Spleen (tissue), 11 donors: Measurements from ENCODE around the gene RNF225. TPM values are rescaled to one million over a fixed set of nuclear protein-coding genes. Genes with fewer than 3 reads are reported as not detected.
A peak's percentile ranks its signal among the peaks of the same experiment; 100 is the strongest.
"Not testable (repeated sequence)": the region's sequence is repeated elsewhere in the genome, so short reads cannot be mapped to it uniquely, and the experiment has no call there.

Source experiments
- DNase-seq: peaks from one replicate; pipeline ENCODE4 v3.0.0-alpha.2; 2020
- H3K27ac ChIP-seq, 8 donors: fragments of 200-600 bp; sonication (generic) in 7 of 8; 1 replicate in 4 of 8; 2 replicates in 4 of 8; pipeline versions ENCODE4 v1.5.0 to v1.8.0; 2016 to 2021; ENCODE audit warnings: inconsistent platforms in 4 of 8, mild to moderate bottlenecking in 4 of 8, moderate library complexity in 1 of 8
- H3K27me3 ChIP-seq, 7 donors: fragments of 200-600 bp; sonication (generic) in 6 of 7; replicated peaks in 1 of 7; 1 replicate in 4 of 7; 2 replicates in 3 of 7; pipeline versions ENCODE4 v1.5.0 to v1.8.0; 2016 to 2021; ENCODE audit warnings: inconsistent platforms in 3 of 7, mild to moderate bottlenecking in 1 of 7
- H3K36me3 ChIP-seq, 6 donors: fragments of 200-600 bp; sonication (generic) in 5 of 6; 1 replicate in 4 of 6; 2 replicates in 2 of 6; pipeline versions ENCODE4 v1.5.0 to v1.8.0; 2016 to 2021; ENCODE audit warnings: inconsistent platforms in 2 of 6
- H3K4me1 ChIP-seq, 6 donors: fragments of 200-600 bp; sonication (generic) in 5 of 6; 1 replicate in 3 of 6; 2 replicates in 3 of 6; pipeline versions ENCODE4 v1.5.0 to v1.8.0; 2016 to 2021; ENCODE audit warnings: inconsistent platforms in 3 of 6
- H3K4me3 ChIP-seq, 8 donors: fragments of 200-600 bp; sonication (generic) in 7 of 8; 1 replicate in 4 of 8; 2 replicates in 4 of 8; pipeline versions ENCODE4 v1.5.0 to v1.8.0; 2016 to 2021; ENCODE audit warnings: inconsistent platforms in 4 of 8, mild to moderate bottlenecking in 4 of 8, moderate library complexity in 2 of 8
- H3K9me3 ChIP-seq, 8 donors: fragments of 200-600 bp; sonication (generic) in 7 of 8; 1 replicate in 4 of 8; 2 replicates in 4 of 8; pipeline versions ENCODE4 v1.5.0 to v1.8.0; 2016 to 2021; ENCODE audit warnings: inconsistent platforms in 4 of 8
- POLR2A ChIP-seq, 3 donors: fragments of 450-650 bp; IDR thresholded peaks; one replicate each; pipeline ENCODE4 v1.5.1; 2017; ENCODE audit warnings: antibody characterized with exemption in 3 of 3, mild to moderate bottlenecking in 1 of 3
- POLR2AphosphoS5 ChIP-seq, 3 donors: sonication (generic); formaldehyde crosslinking; IDR thresholded peaks; one replicate each; pipeline ENCODE4 v1.5.1; 2017; ENCODE audit warnings: antibody characterized with exemption in 3 of 3
- WGBS, 5 donors: extraction: QIAGEN DNeasy Blood & Tissue Kit in 3 of 5; methylation state at CpG; one replicate each; pipeline versions ENCODE4 v1.1.5 to v1.1.7; 2013 to 2018; 5-methylcytosine and 5-hydroxymethylcytosine counted together
- intact Hi-C: fragments of 100-400 bp; cut with DNase I; formaldehyde crosslinking; loops from one replicate; pipeline ENCODE4 v1.15.0; 2023; ENCODE audit warnings: low total_unique reads
- polyA plus RNA-seq, 3 donors: library from polyadenylated mRNA; stranded (reverse); fragments of 200-250 nt; gene quantifications; one replicate each; pipeline ENCODE4 v1.2.1, GENCODE V29; 2013
- total RNA-seq, 7 donors: library from RNA; depleted of rRNA in 3 of 7; stranded (reverse); fragments of >200 nt in 3 of 7; fragmentation: NEBNext Ultra II Directional in 4 of 7; extraction: Animal tissue kit (Norgen Biotek cat#: 25700) in 4 of 7; gene quantifications; one replicate each; pipeline versions ENCODE4 v1.1.0 to v1.2.1, GENCODE V29; 2016 to 2021
- TF ChIP-seq, protein P1 (sequence below), 11 experiments: fragments of 200-600 bp in 7 of 11; fragments of 450-650 bp in 4 of 11; sonication (generic) in 4 of 11; IDR thresholded peaks in 8 of 11; conservative IDR thresholded peaks in 3 of 11; 1 replicate in 7 of 11; 2 replicates in 4 of 11; pipeline versions ENCODE4 v1.4.0 to v1.8.0; 2016 to 2021; ENCODE audit warnings: antibody characterized with exemption in 11 of 11, inconsistent platforms in 4 of 11, mild to moderate bottlenecking in 1 of 11
- donor health status: healthy with polysubstance abuse.
- donor health status: DM: no; HTN: no; CAD: no; lungs with moderate emphysema.
- donor health status: DM: no; HTN: no; CAD: no.
- donor health status: Bipolar disorder and iron deficiency.
- donor health status: healthy.
- donor health status: DM: no; HTN: no; CAD: no.
- donor health status: DM: yes; HTN: yes; CAD: no.

The RNF225 gene
- total and polyA plus RNA-seq, 10 donors, result not detected

- intact Hi-C loops, result no loop called here
- TF ChIP-seq, protein P1, sequence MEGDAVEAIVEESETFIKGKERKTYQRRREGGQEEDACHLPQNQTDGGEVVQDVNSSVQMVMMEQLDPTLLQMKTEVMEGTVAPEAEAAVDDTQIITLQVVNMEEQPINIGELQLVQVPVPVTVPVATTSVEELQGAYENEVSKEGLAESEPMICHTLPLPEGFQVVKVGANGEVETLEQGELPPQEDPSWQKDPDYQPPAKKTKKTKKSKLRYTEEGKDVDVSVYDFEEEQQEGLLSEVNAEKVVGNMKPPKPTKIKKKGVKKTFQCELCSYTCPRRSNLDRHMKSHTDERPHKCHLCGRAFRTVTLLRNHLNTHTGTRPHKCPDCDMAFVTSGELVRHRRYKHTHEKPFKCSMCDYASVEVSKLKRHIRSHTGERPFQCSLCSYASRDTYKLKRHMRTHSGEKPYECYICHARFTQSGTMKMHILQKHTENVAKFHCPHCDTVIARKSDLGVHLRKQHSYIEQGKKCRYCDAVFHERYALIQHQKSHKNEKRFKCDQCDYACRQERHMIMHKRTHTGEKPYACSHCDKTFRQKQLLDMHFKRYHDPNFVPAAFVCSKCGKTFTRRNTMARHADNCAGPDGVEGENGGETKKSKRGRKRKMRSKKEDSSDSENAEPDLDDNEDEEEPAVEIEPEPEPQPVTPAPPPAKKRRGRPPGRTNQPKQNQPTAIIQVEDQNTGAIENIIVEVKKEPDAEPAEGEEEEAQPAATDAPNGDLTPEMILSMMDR (IDR thresholded peaks at IDR 0.05 in 8 of 11, conservative IDR thresholded peaks at IDR 0.05 in 3 of 11), result no peak
- TF ChIP-seq POLR2AphosphoS5 (IDR thresholded peaks at IDR 0.05) (no peak), POLR2A (IDR thresholded peaks at IDR 0.05) (no peak)
- H3K4me1 ChIP-seq, result peaks cover 7 to 30% (median 20%) of the 10 kb centered on the region in 6 donors
- H3K27ac ChIP-seq, result peak overlapping the region in 6 of 8 donors; percentile 51 to 83 (median 81)
- H3K9me3 ChIP-seq, result no peaks in the 10 kb centered on the region
- 27 to 39% (median 35%) methylated on average over 19 to 23 of the region's 23 CpGs for WGBS, 5 donors
- peaks cover 0 to 21% (median 8%) of the 10 kb centered on the region in 7 donors for H3K27me3 ChIP-seq
- DNase-seq, result peak; percentile 76
- H3K36me3 ChIP-seq, result no peaks in the 10 kb centered on the region
- H3K4me3 ChIP-seq, result peak overlapping the region; percentile 42 to 77 (median 58)
These were observed 6.5 kb downstream of the RNF225 start for GRCh38 chr19:58401840-58402421.

- intact Hi-C loops, H3K4me3 ChIP-seq, H3K27me3 ChIP-seq, H3K36me3 ChIP-seq, H3K27ac ChIP-seq, H3K9me3 ChIP-seq, DNase-seq: not testable (repeated sequence)
- WGBS, 5 donors, result 53 to 80% (median 77%) methylated on average over 5 of the region's 5 CpGs
- H3K4me1 ChIP-seq, result peaks cover 10 to 42% (median 34%) of the 10 kb centered on the region in 6 donors
These were observed 8.5 kb downstream of the RNF225 start for GRCh38 chr19:58403920-58404478.

- H3K36me3 ChIP-seq, result no peaks in the 10 kb centered on the region
- no peaks in the 10 kb centered on the region for H3K27me3 ChIP-seq
- intact Hi-C loops, result no loop called here
- peaks cover 10 to 36% (median 30%) of the 10 kb centered on the region in 6 donors for H3K4me1 ChIP-seq
- TF ChIP-seq, protein P1 (IDR thresholded peaks at IDR 0.05 in 8 of 11, conservative IDR thresholded peaks at IDR 0.05 in 3 of 11), result no peak
- TF ChIP-seq POLR2A (IDR thresholded peaks at IDR 0.05) (no peak), POLR2AphosphoS5 (IDR thresholded peaks at IDR 0.05) (no peak)
- H3K9me3 ChIP-seq, result no peaks in the 10 kb centered on the region
- peak overlapping the region in 5 of 8 donors; percentile 94 to 100 (median 97) for H3K4me3 ChIP-seq
- DNase-seq, result no peak
- H3K27ac ChIP-seq, result peak overlapping the region in 5 of 8 donors; percentile 88 to 94 (median 91)
- WGBS, 5 donors, result 61 to 83% (median 68%) methylated on average over 9 to 10 of the region's 10 CpGs
These were observed 11.6 kb downstream of the RNF225 start for GRCh38 chr19:58406818-58407657.

DNA sequence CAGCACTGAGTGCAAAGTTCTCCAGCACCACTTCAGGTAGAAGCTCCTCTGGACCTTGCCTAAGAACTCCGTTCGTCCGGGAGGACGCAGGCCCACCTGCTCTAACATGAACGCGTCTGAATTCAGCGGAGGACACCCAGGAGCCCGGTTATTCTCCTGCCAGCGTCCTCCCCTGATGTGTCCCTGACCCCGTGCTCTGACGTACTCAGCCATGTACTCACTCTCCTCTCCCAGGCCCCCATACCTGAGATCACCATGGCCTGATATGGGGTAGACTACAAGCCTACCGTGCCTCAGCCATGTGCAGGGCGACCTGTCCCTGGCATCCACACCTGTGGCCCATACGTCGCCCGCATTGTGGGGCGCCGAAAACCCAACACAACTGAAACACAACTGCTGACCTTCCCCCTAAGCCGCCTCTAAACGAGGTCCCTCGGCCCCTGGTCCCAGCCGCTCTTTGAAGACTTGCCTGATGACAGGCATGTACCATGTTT, 12.2 kb downstream of the RNF225 start:
- Histone ChIP-seq H3K27me3 (no peaks in the 10 kb centered on the region), H3K4me1 (peaks cover 8 to 32% (median 28%) of the 10 kb centered on the region in 6 donors), H3K36me3 (no peaks in the 10 kb centered on the region), H3K27ac (peak overlapping the region; percentile 75 to 94 (median 91)), H3K4me3 (peak overlapping the region; percentile 85 to 100 (median 94)), H3K9me3 (no peaks in the 10 kb centered on the region)
- 20 to 31% (median 24%) methylated on average over 15 to 22 of the region's 22 CpGs for WGBS, 5 donors
- no peak for DNase-seq
- no peak for TF ChIP-seq POLR2A (IDR thresholded peaks at IDR 0.05)
- no peak for TF ChIP-seq POLR2AphosphoS5 (IDR thresholded peaks at IDR 0.05)
- TF ChIP-seq, protein P1 (IDR thresholded peaks at IDR 0.05 in 8 of 11, conservative IDR thresholded peaks at IDR 0.05 in 3 of 11), result no peak
- intact Hi-C loops, result no loop called here
